GM21360 (cell line): ENCODE measurements around the gene RAB28.

Experiments
- ATAC-seq: cut with Tn5 transposase; IDR thresholded peaks from one replicate; pipeline ENCODE4 v1.9.1; 2021; ENCODE audit warnings: mild to moderate bottlenecking, moderate library complexity; ENCODE audit not compliant: unreplicated experiment

Gene RAB28

GRCh38 chr4:13323921-13324320 lies 160.2 kb downstream of the RAB28 start:
- ATAC-seq, result no peak

GRCh38 chr4:13322681-13323101 lies 161.4 kb downstream of the RAB28 start:
- no peak for ATAC-seq
